T-helper 1 cell treated with Interleukin-12 subunit alpha and Interleukin-12 subunit beta and Interleukin-4 antibody, amounts not matched to agents 30 μg/mL and 1 μg/mL, for 36 hours (primary cell): ENCODE measurements around the gene TYROBP.
"Not testable (repeated sequence)": the region's sequence is repeated elsewhere in the genome, so short reads cannot be mapped to it uniquely, and the experiment has no call there.

Experiments
- H3K27ac Mint-ChIP-seq: one replicate; pipeline ENCODE4 v1.8.0; 2021; ENCODE audit warnings: mild to moderate bottlenecking, mixed read lengths
- H3K27me3 Mint-ChIP-seq: one replicate; pipeline ENCODE4 v1.8.0; 2021; ENCODE audit warnings: low read depth, mixed read lengths
- H3K36me3 Mint-ChIP-seq: one replicate; pipeline ENCODE4 v1.8.0; 2021; ENCODE audit warnings: low read depth, mixed read lengths
- H3K4me1 Mint-ChIP-seq: one replicate; pipeline ENCODE4 v1.8.0; 2021; ENCODE audit warnings: low read depth, mixed read lengths
- H3K4me3 Mint-ChIP-seq: one replicate; pipeline ENCODE4 v1.8.0; 2021; ENCODE audit warnings: mild to moderate bottlenecking, moderate library complexity, mixed read lengths
- H3K9me3 Mint-ChIP-seq: one replicate; pipeline ENCODE4 v1.8.0; 2021; ENCODE audit warnings: mixed read lengths

The TYROBP gene

GRCh38 chr19:35882114-35882832, 25.8 kb downstream of the TYROBP start:
- peaks cover 13% of the 10 kb centered on the region for H3K27me3 Mint-ChIP-seq
- H3K36me3 Mint-ChIP-seq, result peaks cover 9% of the 10 kb centered on the region
- no peak overlapping the region for H3K27ac Mint-ChIP-seq
- no peaks in the 10 kb centered on the region for H3K9me3 Mint-ChIP-seq
- H3K4me3 Mint-ChIP-seq, result no peak overlapping the region
- H3K4me1 Mint-ChIP-seq, result peaks cover 11% of the 10 kb centered on the region

- Mint-ChIP-seq H3K4me3 (no peak overlapping the region), H3K27me3 (peaks cover 13% of the 10 kb centered on the region), H3K9me3 (no peaks in the 10 kb centered on the region), H3K27ac (peak overlapping the region; percentile 49), H3K4me1 (peaks cover 11% of the 10 kb centered on the region), H3K36me3 (no peaks in the 10 kb centered on the region)
These were observed 28.3 kb downstream of the TYROBP start for GRCh38 chr19:35879770-35880317.

- Mint-ChIP-seq H3K4me3 (no peak overlapping the region), H3K9me3 (no peaks in the 10 kb centered on the region), H3K27ac (no peak overlapping the region), H3K4me1 (peaks cover 11% of the 10 kb centered on the region), H3K27me3 (peaks cover 13% of the 10 kb centered on the region), H3K36me3 (no peaks in the 10 kb centered on the region)
These were observed 29.0 kb downstream of the TYROBP start for GRCh38 chr19:35879068-35879467.

GRCh38 chr19:35874392-35874930, 33.6 kb downstream of the TYROBP start:
- Mint-ChIP-seq H3K27ac (no peak overlapping the region), H3K9me3 (no peaks in the 10 kb centered on the region), H3K4me1 (peaks cover 8% of the 10 kb centered on the region), H3K4me3 (no peak overlapping the region), H3K27me3 (peaks cover 12% of the 10 kb centered on the region), H3K36me3 (no peaks in the 10 kb centered on the region)

- Mint-ChIP-seq H3K9me3 (no peaks in the 10 kb centered on the region), H3K36me3 (no peaks in the 10 kb centered on the region)
These were observed 35.9 kb downstream of the TYROBP start for GRCh38 chr19:35872180-35872579.

GRCh38 chr19:35871611-35872010, 36.5 kb downstream of the TYROBP start:
- Mint-ChIP-seq H3K27me3 (peaks cover 23% of the 10 kb centered on the region), H3K27ac (no peak overlapping the region), H3K9me3 (no peaks in the 10 kb centered on the region), H3K4me3 (no peak overlapping the region), H3K4me1 (peaks cover 13% of the 10 kb centered on the region), H3K36me3 (no peaks in the 10 kb centered on the region)

More at GRCh38 chr19:35872180-35872579, 35.9 kb downstream of the TYROBP start:
- Mint-ChIP-seq H3K27me3 (peaks cover 21% of the 10 kb centered on the region), H3K4me1 (peaks cover 13% of the 10 kb centered on the region), H3K4me3 (no peak overlapping the region), H3K27ac (no peak overlapping the region)

GRCh38 chr19:35870798-35871197, 37.3 kb downstream of the TYROBP start:
- H3K36me3 Mint-ChIP-seq, result no peaks in the 10 kb centered on the region
- no peaks in the 10 kb centered on the region for H3K9me3 Mint-ChIP-seq
- H3K27me3 Mint-ChIP-seq, result peaks cover 27% of the 10 kb centered on the region
- no peak overlapping the region for H3K4me3 Mint-ChIP-seq
- peaks cover 13% of the 10 kb centered on the region for H3K4me1 Mint-ChIP-seq
- H3K27ac Mint-ChIP-seq, result no peak overlapping the region

GRCh38 chr19:35870124-35870736, 37.9 kb downstream of the TYROBP start:
- peaks cover 13% of the 10 kb centered on the region for H3K4me1 Mint-ChIP-seq
- H3K27me3 Mint-ChIP-seq, result peaks cover 27% of the 10 kb centered on the region
- H3K9me3 Mint-ChIP-seq, H3K36me3 Mint-ChIP-seq: not testable (repeated sequence)
- H3K27ac Mint-ChIP-seq, result peak overlapping the region; percentile 80
- peak overlapping the region; percentile 85 for H3K4me3 Mint-ChIP-seq

- H3K36me3 Mint-ChIP-seq, result no peaks in the 10 kb centered on the region
- H3K27me3 Mint-ChIP-seq, result peaks cover 27% of the 10 kb centered on the region
- no peaks in the 10 kb centered on the region for H3K9me3 Mint-ChIP-seq
- H3K4me3 Mint-ChIP-seq, result peak overlapping the region; percentile 85
- peak overlapping the region; percentile 80 for H3K27ac Mint-ChIP-seq
- H3K4me1 Mint-ChIP-seq, result peaks cover 13% of the 10 kb centered on the region
These were observed 38.6 kb downstream of the TYROBP start for GRCh38 chr19:35869327-35870123.

- Mint-ChIP-seq H3K27me3 (peaks cover 27% of the 10 kb centered on the region), H3K4me3 (peak overlapping the region; percentile 70), H3K36me3 (no peaks in the 10 kb centered on the region), H3K9me3 (no peaks in the 10 kb centered on the region), H3K27ac (no peak overlapping the region), H3K4me1 (peaks cover 13% of the 10 kb centered on the region)
These were observed 39.2 kb downstream of the TYROBP start for GRCh38 chr19:35868823-35869326.

GRCh38 chr19:35868172-35868822, 39.8 kb downstream of the TYROBP start, which contains the start of gene APLP1:
Gene APLP1 (plus strand): TSS chr19:35868574. CDS start chr19:35868637, 63 bp downstream.
- H3K9me3 Mint-ChIP-seq, result no peaks in the 10 kb centered on the region
- no peaks in the 10 kb centered on the region for H3K36me3 Mint-ChIP-seq
- H3K4me3 Mint-ChIP-seq, result peak within 1 kb of the TSS; percentile 70
- H3K27ac Mint-ChIP-seq, result no peak within 1 kb of the TSS
- H3K27me3 Mint-ChIP-seq, result peaks cover 27% of the 10 kb centered on the region
- peaks cover 13% of the 10 kb centered on the region for H3K4me1 Mint-ChIP-seq

- no peaks in the 10 kb centered on the region for H3K9me3 Mint-ChIP-seq
- peaks cover 3% of the 10 kb centered on the region for H3K36me3 Mint-ChIP-seq
- no peak overlapping the region for H3K27ac Mint-ChIP-seq
- peaks cover 59% of the 10 kb centered on the region for H3K27me3 Mint-ChIP-seq
- peaks cover 5% of the 10 kb centered on the region for H3K4me1 Mint-ChIP-seq
- H3K4me3 Mint-ChIP-seq, result no peak overlapping the region
These were observed 45.1 kb downstream of the TYROBP start for GRCh38 chr19:35863018-35863417.

GRCh38 chr19:35862528-35862927, 45.6 kb downstream of the TYROBP start:
- H3K27me3 Mint-ChIP-seq, result peaks cover 57% of the 10 kb centered on the region
- peaks cover 3% of the 10 kb centered on the region for H3K36me3 Mint-ChIP-seq
- no peak overlapping the region for H3K4me3 Mint-ChIP-seq
- H3K9me3 Mint-ChIP-seq, result no peaks in the 10 kb centered on the region
- peaks cover 6% of the 10 kb centered on the region for H3K4me1 Mint-ChIP-seq
- no peak overlapping the region for H3K27ac Mint-ChIP-seq
